ENCODE results near the gene ADAM10. TPM values are rescaled to one million over a fixed set of nuclear protein-coding genes. Genes with fewer than 3 reads are reported as not detected.

ADAM10 gene
- total RNA-seq, 1 donor from 2014 or later, result 87.7 TPM

DNA sequence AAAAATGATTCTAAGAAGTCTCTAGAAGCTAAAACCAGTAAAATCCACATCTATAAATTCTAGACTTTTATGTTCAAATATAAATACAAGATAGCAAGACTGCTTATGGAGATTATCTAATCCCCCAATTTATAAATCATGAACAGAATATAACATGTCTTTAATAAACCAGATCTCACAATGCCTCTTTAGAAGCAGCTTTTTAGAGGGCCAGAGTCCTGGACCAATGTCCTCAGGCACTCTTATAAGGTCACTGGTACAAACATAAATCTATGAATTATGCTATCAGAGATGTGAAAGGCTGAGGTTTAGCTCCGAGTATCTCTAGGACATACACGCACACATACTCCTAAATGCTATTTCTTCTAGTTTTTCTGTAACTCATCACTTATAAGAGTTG, 78.3 kb downstream of the ADAM10 start:
- H3K27me3 Mint-ChIP-seq, result no peaks in the 10 kb centered on the region
- no peak overlapping the region for H3K4me3 Mint-ChIP-seq
- intact Hi-C loops (cut with micrococcal nuclease), result no loop called here
- CTCF ChIA-PET, result no interaction called here
- POLR2A ChIA-PET, result no interaction called here
- ATAC-seq (ENCODE audit: low read depth), result no peak
- TF ChIP-seq, protein P1, sequence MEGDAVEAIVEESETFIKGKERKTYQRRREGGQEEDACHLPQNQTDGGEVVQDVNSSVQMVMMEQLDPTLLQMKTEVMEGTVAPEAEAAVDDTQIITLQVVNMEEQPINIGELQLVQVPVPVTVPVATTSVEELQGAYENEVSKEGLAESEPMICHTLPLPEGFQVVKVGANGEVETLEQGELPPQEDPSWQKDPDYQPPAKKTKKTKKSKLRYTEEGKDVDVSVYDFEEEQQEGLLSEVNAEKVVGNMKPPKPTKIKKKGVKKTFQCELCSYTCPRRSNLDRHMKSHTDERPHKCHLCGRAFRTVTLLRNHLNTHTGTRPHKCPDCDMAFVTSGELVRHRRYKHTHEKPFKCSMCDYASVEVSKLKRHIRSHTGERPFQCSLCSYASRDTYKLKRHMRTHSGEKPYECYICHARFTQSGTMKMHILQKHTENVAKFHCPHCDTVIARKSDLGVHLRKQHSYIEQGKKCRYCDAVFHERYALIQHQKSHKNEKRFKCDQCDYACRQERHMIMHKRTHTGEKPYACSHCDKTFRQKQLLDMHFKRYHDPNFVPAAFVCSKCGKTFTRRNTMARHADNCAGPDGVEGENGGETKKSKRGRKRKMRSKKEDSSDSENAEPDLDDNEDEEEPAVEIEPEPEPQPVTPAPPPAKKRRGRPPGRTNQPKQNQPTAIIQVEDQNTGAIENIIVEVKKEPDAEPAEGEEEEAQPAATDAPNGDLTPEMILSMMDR (IDR thresholded peaks at IDR 0.05), result no peak
- no peaks in the 10 kb centered on the region for H3K9me3 Mint-ChIP-seq
- no peak for DNase-seq
- peaks cover 20% of the 10 kb centered on the region for H3K36me3 Mint-ChIP-seq (ENCODE audit: low read depth)
- peaks cover 3% of the 10 kb centered on the region for H3K4me1 Mint-ChIP-seq
- H3K27ac Mint-ChIP-seq, result no peak overlapping the region

DNA sequence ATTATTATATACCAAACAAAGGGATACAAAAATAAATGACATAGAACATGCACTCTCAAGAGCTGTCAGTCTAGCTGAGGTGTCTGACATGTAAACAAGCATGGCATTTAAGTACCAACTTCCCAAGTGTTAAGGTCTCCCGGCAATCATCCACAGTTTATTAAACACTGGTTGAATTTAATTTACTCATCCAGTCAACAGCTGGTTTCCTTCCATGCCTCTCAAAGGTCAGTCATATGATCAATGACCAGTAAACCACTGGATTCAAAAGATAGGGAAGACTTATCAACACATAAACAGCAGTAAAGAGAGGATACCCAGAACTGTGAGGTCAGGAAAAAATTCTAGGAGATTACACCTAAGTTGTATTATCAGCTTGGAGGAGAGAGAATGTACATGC, 80.4 kb downstream of the ADAM10 start:
- H3K4me1 Mint-ChIP-seq, result peaks cover 3% of the 10 kb centered on the region
- H3K9me3 Mint-ChIP-seq, result no peaks in the 10 kb centered on the region
- TF ChIP-seq, protein P1 (IDR thresholded peaks at IDR 0.05), result no peak
- DNase-seq, result no peak
- no peaks in the 10 kb centered on the region for H3K27me3 Mint-ChIP-seq
- intact Hi-C loops (cut with micrococcal nuclease), result no loop called here
- no peak for ATAC-seq (ENCODE audit: low read depth)
- ChIA-PET POLR2A (no interaction called here), CTCF (no interaction called here)
- peaks cover 30% of the 10 kb centered on the region for H3K36me3 Mint-ChIP-seq (ENCODE audit: low read depth)
- no peak overlapping the region for H3K4me3 Mint-ChIP-seq
- H3K27ac Mint-ChIP-seq, result no peak overlapping the region

DNA sequence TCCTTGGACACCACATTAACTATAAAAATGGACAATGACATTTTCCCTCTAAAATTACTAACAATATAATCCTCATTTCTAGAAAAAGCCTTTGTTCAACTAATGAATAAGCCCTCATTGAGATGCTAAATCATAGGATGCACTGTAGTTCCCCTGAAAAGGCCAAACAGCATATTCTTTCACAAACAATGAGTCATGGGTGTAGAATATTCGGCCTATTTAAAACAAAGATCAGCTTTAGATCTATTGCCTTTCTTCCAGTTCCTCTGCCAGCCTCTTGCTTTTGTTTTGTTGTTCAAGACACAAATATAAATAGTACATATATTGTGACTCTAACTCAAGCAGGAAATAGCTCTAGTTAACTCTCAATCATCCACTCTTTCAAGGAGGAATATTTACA, 82.5 kb downstream of the ADAM10 start:
- Mint-ChIP-seq H3K27me3 (no peaks in the 10 kb centered on the region), H3K4me1 (peaks cover 3% of the 10 kb centered on the region), H3K27ac (no peak overlapping the region), H3K36me3 (ENCODE audit: low read depth) (peaks cover 39% of the 10 kb centered on the region), H3K4me3 (no peak overlapping the region), H3K9me3 (no peaks in the 10 kb centered on the region)
- DNase-seq, result no peak
- TF ChIP-seq, protein P1 (IDR thresholded peaks at IDR 0.05), result no peak
- intact Hi-C loops (cut with micrococcal nuclease), result no loop called here
- CTCF ChIA-PET, result no interaction called here
- no peak for ATAC-seq (ENCODE audit: low read depth)
- POLR2A ChIA-PET, result no interaction called here

DNA sequence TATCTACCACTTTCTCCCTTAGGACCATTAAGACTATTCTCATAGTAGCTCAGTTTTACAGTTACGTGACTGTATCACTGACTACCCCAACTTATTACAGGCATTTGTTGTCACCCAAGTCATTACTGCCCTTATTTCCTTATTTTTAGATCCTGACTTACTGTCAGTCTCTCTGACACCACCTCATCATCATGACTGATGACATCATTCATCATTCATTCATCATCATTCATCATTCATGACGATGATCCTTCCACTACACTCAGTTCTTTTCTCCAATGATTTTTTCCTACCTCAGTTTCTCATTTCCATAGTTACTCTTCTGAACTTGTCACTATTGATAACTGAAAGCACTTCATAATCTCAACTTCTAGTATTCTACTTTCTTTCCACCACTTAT, 83.8 kb downstream of the ADAM10 start:
- Mint-ChIP-seq H3K27me3 (no peaks in the 10 kb centered on the region), H3K4me3 (no peak overlapping the region), H3K27ac (no peak overlapping the region), H3K9me3 (peaks cover 2% of the 10 kb centered on the region), H3K36me3 (ENCODE audit: low read depth) (peaks cover 52% of the 10 kb centered on the region), H3K4me1 (peaks cover 3% of the 10 kb centered on the region)
- TF ChIP-seq, protein P1 (IDR thresholded peaks at IDR 0.05), result no peak
- ATAC-seq (ENCODE audit: low read depth), result no peak
- DNase-seq, result no peak
- ChIA-PET CTCF (no interaction called here), POLR2A (no interaction called here)
- intact Hi-C loops (cut with micrococcal nuclease), result no loop called here

DNA sequence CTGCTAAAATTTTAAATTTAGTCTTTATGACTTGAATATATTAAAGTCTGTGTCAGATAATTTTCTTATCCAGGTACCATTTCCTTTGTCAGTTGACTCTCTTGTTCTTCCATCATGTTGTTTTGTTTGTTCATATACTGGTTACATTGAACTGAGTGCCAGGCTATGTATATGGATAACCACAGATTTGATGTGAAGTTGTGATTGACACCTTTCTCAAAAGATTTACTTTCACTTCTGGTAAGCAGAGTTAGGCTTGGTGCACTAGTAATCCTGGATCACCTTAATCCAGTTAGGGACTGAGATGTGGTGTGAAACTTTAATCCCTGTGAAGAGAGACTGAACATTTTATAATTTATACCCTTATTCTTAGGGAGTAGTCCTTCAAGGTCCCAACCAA, 99.4 kb downstream of the ADAM10 start:
- no peaks in the 10 kb centered on the region for H3K27me3 Mint-ChIP-seq
- no peak for ATAC-seq (ENCODE audit: low read depth)
- TF ChIP-seq, protein P1 (IDR thresholded peaks at IDR 0.05), result no peak
- intact Hi-C loops (cut with micrococcal nuclease), result no loop called here
- H3K27ac Mint-ChIP-seq, result no peak overlapping the region
- H3K4me3 Mint-ChIP-seq, result no peak overlapping the region
- POLR2A ChIA-PET, result no interaction called here
- H3K9me3 Mint-ChIP-seq, result no peaks in the 10 kb centered on the region
- DNase-seq, result no peak
- H3K36me3 Mint-ChIP-seq (ENCODE audit: low read depth), result peaks cover 42% of the 10 kb centered on the region
- H3K4me1 Mint-ChIP-seq, result no peaks in the 10 kb centered on the region
- CTCF ChIA-PET, result no interaction called here
